Immature natural killer cell (primary cell): ENCODE data around the gene SPATA24. TPM values are rescaled to one million over a fixed set of nuclear protein-coding genes. Genes with fewer than 3 reads are reported as not detected.
A peak's percentile ranks its signal among the peaks of the same experiment; 100 is the strongest.
"Not testable (repeated sequence)": the region's sequence is repeated elsewhere in the genome, so short reads cannot be mapped to it uniquely, and the experiment has no call there.

Experiments used
- DNase-seq, 3 donors: peaks; one replicate each; pipeline ENCODE4 v3.0.0; 2022; ENCODE audit warnings: mixed read lengths in 1 of 3
- H3K27ac Mint-ChIP-seq, 6 donors: one replicate each; pipeline ENCODE4 v1.8.0; 2020; ENCODE audit warnings: mixed read lengths in 6 of 6, mild to moderate bottlenecking in 5 of 6, inconsistent platforms in 4 of 6, moderate library complexity in 3 of 6
- H3K27me3 Mint-ChIP-seq, 3 donors: one replicate each; pipeline ENCODE4 v1.8.0; 2020 to 2021; ENCODE audit warnings: low read depth in 3 of 3, mild to moderate bottlenecking in 3 of 3, mixed read lengths in 3 of 3, moderate library complexity in 3 of 3, inconsistent platforms in 1 of 3
- H3K36me3 Mint-ChIP-seq, 3 donors: one replicate each; pipeline ENCODE4 v1.8.0; 2020; ENCODE audit warnings: mixed read lengths in 3 of 3, inconsistent platforms in 2 of 3, mild to moderate bottlenecking in 2 of 3
- H3K4me1 Mint-ChIP-seq, 2 donors: one replicate each; pipeline ENCODE4 v1.8.0; 2020; ENCODE audit warnings: inconsistent platforms in 2 of 2, mild to moderate bottlenecking in 2 of 2, mixed read lengths in 2 of 2, moderate library complexity in 1 of 2
- H3K4me3 Mint-ChIP-seq, 5 donors: one replicate each; pipeline ENCODE4 v1.8.0; 2020; ENCODE audit warnings: mild to moderate bottlenecking in 5 of 5, mixed read lengths in 5 of 5, inconsistent platforms in 3 of 5, moderate library complexity in 3 of 5
- H3K9me3 Mint-ChIP-seq, 6 donors: one replicate each; pipeline ENCODE4 v1.8.0; 2020; ENCODE audit warnings: mild to moderate bottlenecking in 6 of 6, mixed read lengths in 6 of 6, inconsistent platforms in 4 of 6, moderate library complexity in 3 of 6
- polyA plus RNA-seq, 3 donors: library from polyadenylated mRNA; unstranded; fragments of 300-500 nt; fragmentation: Illumina TruSeq; gene quantifications; one replicate each; pipeline ENCODE4 v1.2.3, GENCODE V29; 2021

The SPATA24 gene
- 1 to 10 TPM in 2 of 3 donors, not detected in 1; 4.5 to 5.6 TPM for polyA plus RNA-seq

- peak; percentile 95 to 96 (median 96) for DNase-seq
- peak within 1 kb of the TSS; percentile 92 to 97 (median 96) for H3K4me3 Mint-ChIP-seq
- H3K27me3 Mint-ChIP-seq, result peaks cover 4 to 9% (median 8%) of the 10 kb centered on the region in 3 donors
- H3K9me3 Mint-ChIP-seq, result no peaks in the 10 kb centered on the region
- H3K4me1 Mint-ChIP-seq, result peaks cover 27 to 33% of the 10 kb centered on the region in 2 donors
- peak within 1 kb of the TSS; percentile 97 to 99 (median 98) for H3K27ac Mint-ChIP-seq
- H3K36me3 Mint-ChIP-seq, result peaks cover 0 to 10% (median 0%) of the 10 kb centered on the region in 3 donors
Observed at GRCh38 chr5:139403787-139404483, at the start of gene SPATA24. SPATA24 (minus strand) TSS chr5:139404089; CDS start chr5:139404060, 29 bp downstream.

- peaks cover 35 to 49% of the 10 kb centered on the region in 2 donors for H3K4me1 Mint-ChIP-seq
Observed at GRCh38 chr5:139451878-139452660, 48.2 kb upstream of the SPATA24 start.

GRCh38 chr5:139451176-139451575 lies 47.3 kb upstream of the SPATA24 start:
- H3K4me1 Mint-ChIP-seq, result peaks cover 28 to 44% of the 10 kb centered on the region in 2 donors
- no peak overlapping the region for H3K27ac Mint-ChIP-seq
- H3K27me3 Mint-ChIP-seq, result peaks cover 12 to 20% (median 16%) of the 10 kb centered on the region in 3 donors
- DNase-seq, result no peak
- H3K36me3 Mint-ChIP-seq, result no peaks in the 10 kb centered on the region
- H3K9me3 Mint-ChIP-seq, result no peaks in the 10 kb centered on the region
- no peak overlapping the region for H3K4me3 Mint-ChIP-seq

More at GRCh38 chr5:139451878-139452660, 48.2 kb upstream of the SPATA24 start:
- Mint-ChIP-seq H3K27me3 (peaks cover 12 to 21% (median 16%) of the 10 kb centered on the region in 3 donors), H3K9me3 (no peaks in the 10 kb centered on the region), H3K27ac (no peak overlapping the region), H3K36me3 (no peaks in the 10 kb centered on the region), H3K4me3 (no peak overlapping the region)
- no peak for DNase-seq

- H3K27me3 Mint-ChIP-seq, result peaks cover 0 to 13% (median 7%) of the 10 kb centered on the region in 3 donors
- peaks cover 7 to 20% of the 10 kb centered on the region in 2 donors for H3K4me1 Mint-ChIP-seq
- DNase-seq, result no peak
- H3K36me3 Mint-ChIP-seq, result no peaks in the 10 kb centered on the region
- H3K27ac Mint-ChIP-seq, result no peak overlapping the region
- no peak overlapping the region for H3K4me3 Mint-ChIP-seq
- no peaks in the 10 kb centered on the region for H3K9me3 Mint-ChIP-seq
Observed at GRCh38 chr5:139446956-139447779, 43.3 kb upstream of the SPATA24 start.

GRCh38 chr5:139445325-139446170 lies 41.7 kb upstream of the SPATA24 start:
- H3K36me3 Mint-ChIP-seq, result no peaks in the 10 kb centered on the region
- H3K9me3 Mint-ChIP-seq, result no peaks in the 10 kb centered on the region
- no peak overlapping the region for H3K4me3 Mint-ChIP-seq
- peaks cover 7 to 20% of the 10 kb centered on the region in 2 donors for H3K4me1 Mint-ChIP-seq
- DNase-seq, result no peak
- peaks cover 0 to 13% (median 7%) of the 10 kb centered on the region in 3 donors for H3K27me3 Mint-ChIP-seq
- no peak overlapping the region for H3K27ac Mint-ChIP-seq

GRCh38 chr5:139443831-139444453 lies 40.1 kb upstream of the SPATA24 start:
- DNase-seq, result no peak
- H3K36me3 Mint-ChIP-seq, result no peaks in the 10 kb centered on the region
- peaks cover 16 to 28% of the 10 kb centered on the region in 2 donors for H3K4me1 Mint-ChIP-seq
- no peak overlapping the region for H3K27ac Mint-ChIP-seq
- H3K27me3 Mint-ChIP-seq, result peaks cover 0 to 10% (median 9%) of the 10 kb centered on the region in 3 donors
- H3K4me3 Mint-ChIP-seq, result no peak overlapping the region
- H3K9me3 Mint-ChIP-seq, result no peaks in the 10 kb centered on the region

- not testable (repeated sequence) for H3K9me3 Mint-ChIP-seq, H3K27me3 Mint-ChIP-seq, H3K36me3 Mint-ChIP-seq, DNase-seq
- Mint-ChIP-seq H3K4me3 (peak overlapping the region in 3 of 5 donors; percentile 95 to 99 (median 95)), H3K4me1 (peaks cover 18 to 21% of the 10 kb centered on the region in 2 donors), H3K27ac (peak overlapping the region in 1 of 6 donors; percentile 95)
Observed at GRCh38 chr5:139440416-139440815, 36.5 kb upstream of the SPATA24 start.

GRCh38 chr5:139439013-139439903 lies 35.4 kb upstream of the SPATA24 start, which contains the start of gene DNAJC18:
DNAJC18 (minus strand) TSS chr5:139439525; CDS start chr5:139439445, 80 bp downstream.
- Mint-ChIP-seq H3K36me3 (peaks cover 0 to 4% (median 0%) of the 10 kb centered on the region in 3 donors), H3K4me3 (peak within 1 kb of the TSS; percentile 95 to 99 (median 97)), H3K27ac (peak within 1 kb of the TSS; percentile 92 to 99 (median 95)), H3K9me3 (no peaks in the 10 kb centered on the region), H3K27me3 (peaks cover 0 to 4% (median 2%) of the 10 kb centered on the region in 3 donors), H3K4me1 (peaks cover 18 to 21% of the 10 kb centered on the region in 2 donors)
- peak; percentile 77 to 80 (median 79) for DNase-seq

- H3K9me3 Mint-ChIP-seq, result no peaks in the 10 kb centered on the region
- H3K36me3 Mint-ChIP-seq, result peaks cover 0 to 4% (median 0%) of the 10 kb centered on the region in 3 donors
- peak overlapping the region; percentile 95 to 99 (median 97) for H3K4me3 Mint-ChIP-seq
Observed at GRCh38 chr5:139438707-139439012, 34.8 kb upstream of the SPATA24 start.

GRCh38 chr5:139435676-139436075 lies 31.8 kb upstream of the SPATA24 start:
- H3K4me1 Mint-ChIP-seq, result peaks cover 18 to 21% of the 10 kb centered on the region in 2 donors
- H3K4me3 Mint-ChIP-seq, result no peak overlapping the region
- no peak overlapping the region for H3K27ac Mint-ChIP-seq

More at GRCh38 chr5:139438707-139439012, 34.8 kb upstream of the SPATA24 start:
- no peak for DNase-seq
- Mint-ChIP-seq H3K4me1 (peaks cover 18 to 21% of the 10 kb centered on the region in 2 donors), H3K27ac (peak overlapping the region; percentile 28 to 95 (median 48)), H3K27me3 (peaks cover 0 to 4% (median 2%) of the 10 kb centered on the region in 3 donors)

GRCh38 chr5:139431706-139432105 lies 27.8 kb upstream of the SPATA24 start:
- no peaks in the 10 kb centered on the region for H3K27me3 Mint-ChIP-seq
- H3K36me3 Mint-ChIP-seq, result peaks cover 0 to 19% (median 16%) of the 10 kb centered on the region in 3 donors
- H3K4me1 Mint-ChIP-seq, result no peaks in the 10 kb centered on the region
- DNase-seq, result no peak
- H3K9me3 Mint-ChIP-seq, result no peaks in the 10 kb centered on the region
- H3K4me3 Mint-ChIP-seq, result no peak overlapping the region
- no peak overlapping the region for H3K27ac Mint-ChIP-seq

More at GRCh38 chr5:139435676-139436075, 31.8 kb upstream of the SPATA24 start:
- Mint-ChIP-seq H3K9me3 (no peaks in the 10 kb centered on the region), H3K27me3 (peaks cover 0 to 4% (median 0%) of the 10 kb centered on the region in 3 donors), H3K36me3 (peaks cover 0 to 5% (median 4%) of the 10 kb centered on the region in 3 donors)
- DNase-seq, result no peak
